ENCODE measurements around the gene AIFM3. TPM values are rescaled to one million over a fixed set of nuclear protein-coding genes. Genes with fewer than 3 reads are reported as not detected.

Gene AIFM3
- total RNA-seq, 1 donor from 2014 or later = 0.79 TPM

- H3K36me3 Mint-ChIP-seq (ENCODE audit: low read depth) = peaks cover 5% of the 10 kb centered on the region
- no peak overlapping the region for H3K27ac Mint-ChIP-seq (ENCODE audit: unreplicated experiment)
- no peaks in the 10 kb centered on the region for H3K27me3 Mint-ChIP-seq (ENCODE audit: low read depth)
- no peak for DNase-seq (ENCODE audit: low read depth, low spot score)
- no peaks in the 10 kb centered on the region for H3K9me3 Mint-ChIP-seq
- TF ChIP-seq CTCF (conservative IDR thresholded peaks at IDR 0.05) = no peak
- H3K4me1 Mint-ChIP-seq = peaks cover 4% of the 10 kb centered on the region
- no peak overlapping the region for H3K4me3 Mint-ChIP-seq
Measured at GRCh38 chr22:20988573-20989322, 21.7 kb downstream of the AIFM3 start.

- Mint-ChIP-seq H3K4me3 (no peak overlapping the region), H3K36me3 (ENCODE audit: low read depth) (peaks cover 5% of the 10 kb centered on the region), H3K27me3 (ENCODE audit: low read depth) (no peaks in the 10 kb centered on the region), H3K9me3 (no peaks in the 10 kb centered on the region), H3K27ac (ENCODE audit: unreplicated experiment) (no peak overlapping the region), H3K4me1 (no peaks in the 10 kb centered on the region)
- no peak for TF ChIP-seq CTCF (conservative IDR thresholded peaks at IDR 0.05)
- no peak for DNase-seq (ENCODE audit: low read depth, low spot score)
Measured at GRCh38 chr22:20989323-20990138, 22.5 kb downstream of the AIFM3 start.

GRCh38 chr22:20990184-20991180 lies 23.4 kb downstream of the AIFM3 start:
- Mint-ChIP-seq H3K9me3 (no peaks in the 10 kb centered on the region), H3K36me3 (ENCODE audit: low read depth) (peaks cover 5% of the 10 kb centered on the region), H3K4me3 (peak overlapping the region; percentile 38), H3K4me1 (no peaks in the 10 kb centered on the region), H3K27me3 (ENCODE audit: low read depth) (no peaks in the 10 kb centered on the region), H3K27ac (ENCODE audit: unreplicated experiment) (peak overlapping the region; percentile 60)
- DNase-seq (ENCODE audit: low read depth, low spot score) = no peak
- TF ChIP-seq CTCF (conservative IDR thresholded peaks at IDR 0.05) = no peak

GRCh38 chr22:20991252-20992055 lies 24.4 kb downstream of the AIFM3 start:
- H3K36me3 Mint-ChIP-seq (ENCODE audit: low read depth) = peaks cover 3% of the 10 kb centered on the region
- no peaks in the 10 kb centered on the region for H3K9me3 Mint-ChIP-seq
- no peak for TF ChIP-seq CTCF (conservative IDR thresholded peaks at IDR 0.05)
- no peaks in the 10 kb centered on the region for H3K4me1 Mint-ChIP-seq
- H3K4me3 Mint-ChIP-seq = no peak overlapping the region
- no peaks in the 10 kb centered on the region for H3K27me3 Mint-ChIP-seq (ENCODE audit: low read depth)
- H3K27ac Mint-ChIP-seq (ENCODE audit: unreplicated experiment) = no peak overlapping the region
- DNase-seq (ENCODE audit: low read depth, low spot score) = no peak

All from neural crest cell (in vitro differentiated cells).